IMR-90 (cell line): ENCODE measurements around the gene TEDC2.

ENCODE experiments used
- BHLHE40 ChIP-seq: fragments of 150-350 bp; IDR thresholded peaks from 2 replicates; pipeline ENCODE4 v1.6.1; 2016; ENCODE audit warnings: mild to moderate bottlenecking, low read depth, low read length
- CEBPB ChIP-seq: IDR thresholded peaks from 2 replicates; pipeline ENCODE4 v1.6.1; 2012; ENCODE audit warnings: low read depth, low read length, improper control_type of control experiment
- CHD1 ChIP-seq: IDR thresholded peaks from 2 replicates; pipeline ENCODE4 v1.6.1; 2012; ENCODE audit warnings: low read depth, low read length, improper control_type of control experiment
- CTCF ChIP-seq: conservative IDR thresholded peaks from 2 replicates; pipeline ENCODE4 v1.5.1; 2012; ENCODE audit warnings: mild to moderate bottlenecking, low read depth, low read length, improper control_type of control experiment
- ELK1 ChIP-seq: fragments of 150-350 bp; IDR thresholded peaks from 2 replicates; pipeline ENCODE4 v1.6.1; 2016; ENCODE audit warnings: low read depth, mild to moderate bottlenecking, low read length, moderate library complexity, borderline replicate concordance
- FOS ChIP-seq: fragments of 150-350 bp; IDR thresholded peaks from 2 replicates; pipeline ENCODE4 v1.6.1; 2016; ENCODE audit warnings: low read depth, low read length
- MAFK ChIP-seq: IDR thresholded peaks from 2 replicates; pipeline ENCODE4 v1.6.1; 2012; ENCODE audit warnings: low read depth, low read length, improper control_type of control experiment
- MAZ ChIP-seq: IDR thresholded peaks from 2 replicates; pipeline ENCODE4 v1.6.1; 2012; ENCODE audit warnings: low read depth, mild to moderate bottlenecking, low read length, improper control_type of control experiment, moderate library complexity, borderline replicate concordance
- MXI1 ChIP-seq: IDR thresholded peaks from 2 replicates; pipeline ENCODE4 v1.6.1; 2012; ENCODE audit warnings: low read depth, mild to moderate bottlenecking, low read length, moderate library complexity, borderline replicate concordance
- POLR2A ChIP-seq: IDR thresholded peaks from 2 replicates; pipeline ENCODE4 v1.6.1; 2012; ENCODE audit warnings: mild to moderate bottlenecking, low read depth, low read length
- RAD21 ChIP-seq: IDR thresholded peaks from 2 replicates; pipeline ENCODE4 v1.6.1; 2012; ENCODE audit warnings: low read length, improper control_type of control experiment
- RCOR1 ChIP-seq: IDR thresholded peaks from 2 replicates; pipeline ENCODE4 v1.6.1; 2012; ENCODE audit warnings: mild to moderate bottlenecking, low read length, improper control_type of control experiment; ENCODE audit not compliant: insufficient replicate concordance
- SMC3 ChIP-seq: fragments of 150-350 bp; IDR thresholded peaks from 2 replicates; pipeline ENCODE4 v1.6.1; 2016; ENCODE audit warnings: low read depth, mild to moderate bottlenecking, antibody characterized with exemption, low read length, moderate library complexity
- TF ChIP-seq, protein P1 (sequence below): fragments of 150-350 bp; IDR thresholded peaks from 2 replicates; pipeline ENCODE4 v1.6.1; 2017; ENCODE audit warnings: mild to moderate bottlenecking, antibody characterized with exemption, low read length, low read depth

GRCh38 chr16:2508722-2509400 lies 49.0 kb downstream of the TEDC2 start:
- no peak for TF ChIP-seq CTCF
- TF ChIP-seq MXI1, result no peak
- TF ChIP-seq POLR2A, result no peak
- TF ChIP-seq FOS, result no peak
- TF ChIP-seq SMC3, result no peak
- TF ChIP-seq MAFK, result no peak
- TF ChIP-seq RCOR1, result no peak
- TF ChIP-seq BHLHE40, result no peak
- TF ChIP-seq RAD21, result no peak
- TF ChIP-seq ELK1, result no peak
- TF ChIP-seq, protein P1, sequence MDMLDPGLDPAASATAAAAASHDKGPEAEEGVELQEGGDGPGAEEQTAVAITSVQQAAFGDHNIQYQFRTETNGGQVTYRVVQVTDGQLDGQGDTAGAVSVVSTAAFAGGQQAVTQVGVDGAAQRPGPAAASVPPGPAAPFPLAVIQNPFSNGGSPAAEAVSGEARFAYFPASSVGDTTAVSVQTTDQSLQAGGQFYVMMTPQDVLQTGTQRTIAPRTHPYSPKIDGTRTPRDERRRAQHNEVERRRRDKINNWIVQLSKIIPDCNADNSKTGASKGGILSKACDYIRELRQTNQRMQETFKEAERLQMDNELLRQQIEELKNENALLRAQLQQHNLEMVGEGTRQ, result no peak
- no peak for TF ChIP-seq CEBPB
- no peak for TF ChIP-seq CHD1
- no peak for TF ChIP-seq MAZ
